Kasumi-1 (cell line): ENCODE results near the gene CELF4.

Experiments used
- DNase-seq, 2 experiments: peaks; one replicate each; lab custom pipeline; 2025; lab: John Stamatoyannopoulos, UW

Gene CELF4

GRCh38 chr18:37572736-37573135 lies 7.1 kb upstream of the CELF4 start:
- DNase-seq = no peak

- DNase-seq = no peak
Measured at GRCh38 chr18:37571266-37571665, 5.7 kb upstream of the CELF4 start.

- DNase-seq = no peak
Measured at GRCh38 chr18:37570336-37570930, 4.8 kb upstream of the CELF4 start.

GRCh38 chr18:37568671-37569070 lies 3.1 kb upstream of the CELF4 start:
- DNase-seq = no peak

GRCh38 chr18:37567994-37568359 lies 2.4 kb upstream of the CELF4 start:
- no peak for DNase-seq

GRCh38 chr18:37567061-37567993 lies 1.7 kb upstream of the CELF4 start:
- no peak for DNase-seq

GRCh38 chr18:37566479-37567060 lies 972 bp upstream of the CELF4 start:
- DNase-seq = no peak

GRCh38 chr18:37565977-37566478 lies 430 bp upstream of the CELF4 start:
- no peak for DNase-seq

GRCh38 chr18:37564711-37565100 lies 892 bp downstream of the CELF4 start:
- no peak for DNase-seq

GRCh38 chr18:37563931-37564392 lies 1.6 kb downstream of the CELF4 start:
- no peak for DNase-seq

GRCh38 chr18:37561986-37562385 lies 3.6 kb downstream of the CELF4 start:
- no peak for DNase-seq

- no peak for DNase-seq
Measured at GRCh38 chr18:37560003-37560402, 5.6 kb downstream of the CELF4 start.

- no peak for DNase-seq
Measured at GRCh38 chr18:37559194-37559593, 6.4 kb downstream of the CELF4 start.

- DNase-seq = no peak
Measured at GRCh38 chr18:37554399-37554787, 11.2 kb downstream of the CELF4 start.

GRCh38 chr18:37553633-37554398 lies 11.8 kb downstream of the CELF4 start:
- peak in 1 of 2 experiments; percentile 4 for DNase-seq

- no peak for DNase-seq
Measured at GRCh38 chr18:37552286-37552685, 13.3 kb downstream of the CELF4 start.

- DNase-seq = no peak
Measured at GRCh38 chr18:37551846-37552245, 13.8 kb downstream of the CELF4 start.

- DNase-seq = no peak
Measured at GRCh38 chr18:37551249-37551648, 14.3 kb downstream of the CELF4 start.

GRCh38 chr18:37550118-37550875 lies 15.3 kb downstream of the CELF4 start:
- DNase-seq = no peak

GRCh38 chr18:37548679-37549289 lies 16.8 kb downstream of the CELF4 start:
- DNase-seq = no peak
